ENCODE data around the gene CACNA1C.

CACNA1C gene

DNA sequence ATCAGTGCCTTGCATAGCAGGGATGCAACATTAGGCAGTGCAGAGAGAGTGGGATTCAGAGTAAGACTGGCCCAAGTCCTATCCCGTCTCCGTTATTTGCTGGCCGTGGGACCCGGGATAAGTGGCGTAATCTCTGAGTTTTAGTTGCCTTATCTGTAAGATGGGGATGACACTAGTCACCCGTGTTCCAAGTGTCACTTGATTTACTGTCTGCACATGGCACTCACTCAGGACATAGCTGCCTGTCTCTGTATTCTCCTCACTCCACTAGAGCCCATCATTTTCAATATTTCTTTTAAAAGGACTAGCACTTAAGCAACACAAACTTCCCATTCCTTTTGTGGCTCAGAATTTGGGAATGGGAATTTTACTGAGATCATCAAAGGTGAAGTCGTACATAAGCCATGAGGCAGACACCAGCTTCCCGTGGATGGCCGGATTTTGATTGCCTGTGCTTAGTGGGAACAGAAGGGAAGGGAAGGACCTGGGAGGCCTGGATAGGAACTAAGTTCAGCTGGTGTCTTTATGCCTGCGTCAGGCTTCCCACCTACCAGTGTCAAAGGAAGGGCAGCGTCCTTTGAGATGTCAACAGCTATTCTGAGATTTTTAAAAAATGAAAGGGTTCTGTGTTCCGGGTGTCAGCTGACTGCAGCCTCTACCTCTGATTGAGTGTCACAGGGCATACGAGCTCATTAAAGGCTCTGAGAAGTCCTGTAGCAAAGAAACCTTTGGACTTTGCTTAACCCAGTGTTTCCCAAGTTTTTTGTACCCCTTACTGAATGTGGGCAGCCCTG, 361.4 kb downstream of the CACNA1C start:
- no peak for DNase-seq (ENCODE audit: low read depth)
- TF ChIP-seq, protein P1, sequence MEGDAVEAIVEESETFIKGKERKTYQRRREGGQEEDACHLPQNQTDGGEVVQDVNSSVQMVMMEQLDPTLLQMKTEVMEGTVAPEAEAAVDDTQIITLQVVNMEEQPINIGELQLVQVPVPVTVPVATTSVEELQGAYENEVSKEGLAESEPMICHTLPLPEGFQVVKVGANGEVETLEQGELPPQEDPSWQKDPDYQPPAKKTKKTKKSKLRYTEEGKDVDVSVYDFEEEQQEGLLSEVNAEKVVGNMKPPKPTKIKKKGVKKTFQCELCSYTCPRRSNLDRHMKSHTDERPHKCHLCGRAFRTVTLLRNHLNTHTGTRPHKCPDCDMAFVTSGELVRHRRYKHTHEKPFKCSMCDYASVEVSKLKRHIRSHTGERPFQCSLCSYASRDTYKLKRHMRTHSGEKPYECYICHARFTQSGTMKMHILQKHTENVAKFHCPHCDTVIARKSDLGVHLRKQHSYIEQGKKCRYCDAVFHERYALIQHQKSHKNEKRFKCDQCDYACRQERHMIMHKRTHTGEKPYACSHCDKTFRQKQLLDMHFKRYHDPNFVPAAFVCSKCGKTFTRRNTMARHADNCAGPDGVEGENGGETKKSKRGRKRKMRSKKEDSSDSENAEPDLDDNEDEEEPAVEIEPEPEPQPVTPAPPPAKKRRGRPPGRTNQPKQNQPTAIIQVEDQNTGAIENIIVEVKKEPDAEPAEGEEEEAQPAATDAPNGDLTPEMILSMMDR (conservative IDR thresholded peaks at IDR 0.05; ENCODE audit: low read depth, low read length), result no peak
- no peak overlapping the region for H3K4me3 ChIP-seq (ENCODE audit: low read depth, low read length)

DNA sequence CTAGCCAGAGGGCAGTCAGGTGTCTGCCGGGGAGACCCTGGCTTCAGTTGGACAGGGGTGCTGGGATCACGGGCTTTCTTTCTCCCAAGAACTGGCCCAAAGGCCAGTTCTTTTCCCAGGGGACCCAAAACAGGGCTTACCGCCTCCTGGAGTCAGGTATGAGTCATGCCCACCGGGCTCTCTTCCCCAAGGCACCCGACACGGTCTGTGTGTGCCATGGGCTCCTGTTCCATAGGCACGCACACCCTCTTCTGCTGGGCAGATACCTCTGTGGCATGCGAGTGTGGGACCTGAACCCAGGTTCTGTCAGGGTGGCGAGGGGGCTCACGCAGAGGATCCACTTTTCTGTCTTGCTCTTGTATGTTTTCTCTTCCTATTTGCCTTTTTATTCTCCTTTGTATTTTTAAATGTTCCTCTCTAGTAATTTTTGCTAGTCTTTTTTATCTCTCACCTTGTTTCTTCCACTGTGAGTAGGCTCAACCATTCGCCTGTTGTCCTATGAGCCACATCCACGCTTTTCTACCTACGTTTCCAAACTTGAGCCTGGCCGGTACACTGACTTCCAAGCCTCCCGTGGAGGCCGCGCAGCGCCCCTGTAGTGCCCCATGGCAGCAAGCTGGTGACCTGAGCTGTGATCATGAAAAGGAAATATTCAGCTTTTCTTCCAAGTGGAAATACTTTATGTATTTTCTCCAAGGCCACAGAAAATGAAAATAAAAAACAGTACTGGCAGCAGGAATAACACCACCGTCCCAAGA, 362.2 kb downstream of the CACNA1C start:
- no peak overlapping the region for H3K4me3 ChIP-seq (ENCODE audit: low read depth, low read length)
- DNase-seq (ENCODE audit: low read depth), result no peak
- TF ChIP-seq, protein P1 (conservative IDR thresholded peaks at IDR 0.05; ENCODE audit: low read depth, low read length), result no peak

DNA sequence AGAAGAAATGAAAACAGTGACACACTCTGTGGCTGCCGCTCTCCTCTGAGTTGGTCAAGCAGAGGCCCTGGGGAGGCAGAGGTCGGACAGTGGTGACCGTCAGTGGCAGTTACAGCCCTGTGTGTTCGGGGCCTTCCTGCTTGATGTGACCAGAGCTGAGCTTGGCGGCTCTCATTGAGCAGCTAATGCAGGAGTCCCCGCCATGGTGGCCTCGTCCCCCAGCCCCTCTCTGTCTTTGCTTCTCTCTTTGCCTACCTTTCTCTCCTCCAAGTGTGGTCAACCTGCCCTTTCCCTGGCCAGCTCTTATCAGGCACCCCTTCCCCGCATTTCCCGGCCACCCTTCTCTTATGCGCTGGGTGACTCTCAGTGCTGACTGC, 362.8 kb downstream of the CACNA1C start:
- DNase-seq (ENCODE audit: low read depth), result no peak
- TF ChIP-seq, protein P1 (conservative IDR thresholded peaks at IDR 0.05; ENCODE audit: low read depth, low read length), result no peak
- H3K4me3 ChIP-seq (ENCODE audit: low read depth, low read length), result no peak overlapping the region

DNA sequence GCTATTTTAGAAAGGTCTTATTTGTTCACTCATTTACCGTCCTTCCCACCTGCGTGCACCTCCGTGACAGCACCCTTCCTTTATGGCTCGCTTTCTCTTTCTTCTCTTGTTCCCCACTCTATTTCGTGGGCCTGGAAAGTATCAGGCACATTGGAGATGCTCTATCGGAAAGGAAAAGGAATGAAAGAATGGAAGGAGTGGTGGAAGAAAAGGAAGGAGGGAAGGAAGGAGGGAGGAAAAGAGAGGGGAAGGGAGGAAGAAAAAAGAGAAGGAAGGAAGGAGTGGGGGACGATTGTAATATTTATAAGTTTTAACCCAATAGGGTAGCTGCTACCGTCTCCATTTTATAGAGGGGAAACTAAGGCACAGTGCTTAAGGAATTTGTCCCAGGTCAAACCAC, 363.4 kb downstream of the CACNA1C start:
- TF ChIP-seq, protein P1 (conservative IDR thresholded peaks at IDR 0.05; ENCODE audit: low read depth, low read length), result no peak
- no peak for DNase-seq (ENCODE audit: low read depth)

DNA sequence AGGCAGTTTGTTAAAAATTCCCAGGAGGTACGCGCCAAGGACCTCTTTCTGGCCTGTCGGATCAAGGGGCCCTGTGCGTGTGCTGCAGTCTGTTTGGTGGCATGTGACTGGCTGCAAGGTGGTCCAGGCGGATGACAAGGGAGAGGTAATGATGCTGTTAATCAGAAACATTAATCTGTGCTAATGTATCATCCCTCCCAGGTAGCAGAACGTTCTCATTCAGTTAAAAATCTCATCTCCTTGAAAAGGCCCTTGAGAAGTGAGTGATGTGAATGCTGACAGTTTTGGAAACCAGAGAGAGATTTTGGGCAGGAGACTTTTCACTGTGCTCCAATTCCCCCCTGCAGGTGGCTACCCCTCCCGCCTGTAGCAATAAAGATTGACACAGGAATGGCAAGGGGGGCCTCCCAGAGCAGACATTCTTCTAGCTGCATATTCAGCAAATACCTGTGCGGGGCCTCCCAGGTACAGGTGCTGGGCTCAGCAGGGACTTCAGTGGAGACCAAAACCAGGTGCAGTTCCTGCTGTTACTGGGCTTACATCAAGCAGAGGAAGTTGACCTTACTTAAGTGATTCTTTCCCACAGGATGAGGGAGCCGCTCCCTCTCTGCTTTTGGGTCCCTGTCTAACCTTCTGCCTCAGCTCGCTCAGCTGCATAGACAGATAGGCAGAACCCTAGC, 364.8 kb downstream of the CACNA1C start:
- no peak overlapping the region for H3K4me3 ChIP-seq (ENCODE audit: low read depth, low read length)
- TF ChIP-seq, protein P1 (conservative IDR thresholded peaks at IDR 0.05; ENCODE audit: low read depth, low read length), result no peak
- DNase-seq (ENCODE audit: low read depth), result no peak

More for the DNA sequence above, 363.4 kb downstream of the CACNA1C start:
- H3K4me3 ChIP-seq (ENCODE audit: low read depth, low read length), result no peak overlapping the region

DNA sequence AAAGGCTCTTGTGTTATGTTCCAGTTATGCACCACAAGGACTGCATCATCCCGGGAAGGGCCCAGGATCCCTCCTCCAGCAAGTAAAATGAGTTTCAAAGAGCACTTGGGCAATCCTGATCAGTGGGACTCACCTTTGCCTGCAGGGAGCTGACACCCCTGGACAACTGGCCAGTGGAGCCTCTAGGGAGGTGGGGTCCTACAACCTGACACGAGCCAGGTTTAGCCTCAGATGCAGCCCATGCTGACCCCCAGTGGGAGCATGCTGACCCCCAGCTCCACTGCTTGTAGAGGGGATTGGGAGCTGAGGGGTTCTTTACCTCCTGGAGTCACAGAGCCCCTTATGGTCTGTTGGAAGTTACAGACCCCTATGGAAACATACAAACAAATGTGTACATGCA, 365.8 kb downstream of the CACNA1C start:
- H3K4me3 ChIP-seq (ENCODE audit: low read depth, low read length), result no peak overlapping the region
- TF ChIP-seq, protein P1 (conservative IDR thresholded peaks at IDR 0.05; ENCODE audit: low read depth, low read length), result no peak
- DNase-seq (ENCODE audit: low read depth), result no peak

Measured in choroid plexus epithelial cell (primary cell).